Fibroblast of mammary gland (primary cell): ENCODE results near the gene UBE2A.

Source experiments
- DNase-seq: peaks from one replicate; pipeline ENCODE4 v3.0.0-alpha.2; 2010; ENCODE audit warnings: low read depth
- H3K4me3 ChIP-seq: 2 replicates; pipeline ENCODE4 v1.5.1; 2011; ENCODE audit warnings: low read depth, mild to moderate bottlenecking, low read length, moderate library complexity; ENCODE audit not compliant: control insufficient read depth
- TF ChIP-seq, protein P1 (sequence below): conservative IDR thresholded peaks from 2 replicates; pipeline ENCODE4 v1.5.1; 2011; ENCODE audit warnings: low read depth, low read length, inconsistent platforms; ENCODE audit not compliant: control insufficient read depth, insufficient read depth

The UBE2A gene

DNA sequence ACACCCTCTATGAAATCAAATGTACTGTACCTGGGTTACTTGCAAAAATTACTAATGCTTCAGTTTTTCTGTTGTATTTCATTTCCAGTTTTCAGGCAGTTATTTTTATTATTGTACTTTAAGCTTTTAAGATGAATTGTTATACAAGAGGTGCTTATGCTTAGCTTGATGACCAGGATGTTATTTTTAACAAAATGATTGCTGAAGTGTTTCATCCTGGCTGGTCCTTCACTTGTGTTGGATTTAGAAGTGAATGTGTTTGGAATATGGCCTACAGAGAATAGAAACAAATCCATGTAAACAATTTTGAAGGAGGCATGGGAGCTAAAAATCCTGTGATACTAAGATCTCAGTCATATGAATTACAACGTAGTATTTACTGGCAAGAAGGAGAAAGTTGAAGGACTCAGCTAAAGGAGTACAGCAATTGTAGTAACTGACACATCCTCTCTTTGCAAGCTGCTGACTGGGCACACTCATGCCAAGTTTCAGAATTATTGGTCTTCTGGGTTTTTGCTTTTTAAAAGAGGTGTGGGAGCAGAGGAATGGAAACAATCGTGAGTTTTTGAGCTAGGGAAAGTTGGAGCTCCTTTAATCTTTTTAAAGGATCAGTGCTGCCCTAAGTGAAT is 9.2 kb downstream of the UBE2A start:
- no peak for DNase-seq

DNA sequence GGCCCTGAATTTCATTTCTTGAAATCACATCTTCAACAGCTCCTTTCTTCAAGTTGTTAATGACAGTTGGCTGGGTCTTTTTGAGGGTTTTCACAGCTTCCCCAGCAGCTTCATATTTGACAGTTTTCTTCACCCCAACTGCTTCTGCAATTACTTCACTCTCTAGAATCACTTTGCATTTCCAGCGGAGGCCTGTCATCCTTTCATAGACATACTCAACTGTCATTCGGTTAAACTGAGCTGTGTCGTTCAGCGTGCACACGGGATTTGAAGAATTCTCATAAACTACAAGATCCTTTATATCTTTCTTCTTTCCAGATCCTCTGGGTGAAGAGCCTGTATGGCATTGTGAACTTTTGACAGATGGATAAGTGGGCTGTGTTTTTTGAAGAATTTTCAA is 15.4 kb downstream of the UBE2A start:
- TF ChIP-seq, protein P1, sequence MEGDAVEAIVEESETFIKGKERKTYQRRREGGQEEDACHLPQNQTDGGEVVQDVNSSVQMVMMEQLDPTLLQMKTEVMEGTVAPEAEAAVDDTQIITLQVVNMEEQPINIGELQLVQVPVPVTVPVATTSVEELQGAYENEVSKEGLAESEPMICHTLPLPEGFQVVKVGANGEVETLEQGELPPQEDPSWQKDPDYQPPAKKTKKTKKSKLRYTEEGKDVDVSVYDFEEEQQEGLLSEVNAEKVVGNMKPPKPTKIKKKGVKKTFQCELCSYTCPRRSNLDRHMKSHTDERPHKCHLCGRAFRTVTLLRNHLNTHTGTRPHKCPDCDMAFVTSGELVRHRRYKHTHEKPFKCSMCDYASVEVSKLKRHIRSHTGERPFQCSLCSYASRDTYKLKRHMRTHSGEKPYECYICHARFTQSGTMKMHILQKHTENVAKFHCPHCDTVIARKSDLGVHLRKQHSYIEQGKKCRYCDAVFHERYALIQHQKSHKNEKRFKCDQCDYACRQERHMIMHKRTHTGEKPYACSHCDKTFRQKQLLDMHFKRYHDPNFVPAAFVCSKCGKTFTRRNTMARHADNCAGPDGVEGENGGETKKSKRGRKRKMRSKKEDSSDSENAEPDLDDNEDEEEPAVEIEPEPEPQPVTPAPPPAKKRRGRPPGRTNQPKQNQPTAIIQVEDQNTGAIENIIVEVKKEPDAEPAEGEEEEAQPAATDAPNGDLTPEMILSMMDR, result no peak
- no peak for DNase-seq
- no peak overlapping the region for H3K4me3 ChIP-seq

More for the DNA sequence above, 9.2 kb downstream of the UBE2A start:
- H3K4me3 ChIP-seq, result no peak overlapping the region
- TF ChIP-seq, protein P1, result no peak

DNA sequence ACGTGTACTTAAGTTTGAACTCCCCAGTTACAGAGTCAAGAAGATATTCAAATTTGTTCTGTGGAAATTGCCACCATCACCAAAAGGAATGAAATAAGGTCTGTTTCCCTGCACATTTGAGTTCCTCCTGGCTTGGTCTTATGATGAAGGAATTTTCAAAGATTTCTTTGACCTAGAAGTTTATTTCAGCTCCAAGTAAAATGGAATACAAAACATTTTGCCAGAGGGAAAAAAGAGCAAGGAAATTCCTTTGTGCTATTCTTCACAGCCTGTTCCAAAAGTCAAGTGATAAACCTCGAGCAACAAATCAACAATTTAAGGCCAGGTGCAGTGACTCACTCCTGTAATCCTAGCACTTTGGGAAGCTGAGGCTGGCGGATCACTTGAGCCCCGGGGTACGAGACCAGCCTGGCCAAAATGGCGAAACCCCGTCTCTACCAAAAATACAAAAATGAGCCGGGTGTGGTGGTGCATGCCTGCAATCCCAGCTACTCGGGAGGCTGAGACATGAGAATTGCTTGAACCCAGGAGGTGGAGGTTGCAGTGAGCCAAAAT is 28.4 kb downstream of the UBE2A start:
- H3K4me3 ChIP-seq, result no peak overlapping the region
- no peak for DNase-seq
- TF ChIP-seq, protein P1, result no peak

DNA sequence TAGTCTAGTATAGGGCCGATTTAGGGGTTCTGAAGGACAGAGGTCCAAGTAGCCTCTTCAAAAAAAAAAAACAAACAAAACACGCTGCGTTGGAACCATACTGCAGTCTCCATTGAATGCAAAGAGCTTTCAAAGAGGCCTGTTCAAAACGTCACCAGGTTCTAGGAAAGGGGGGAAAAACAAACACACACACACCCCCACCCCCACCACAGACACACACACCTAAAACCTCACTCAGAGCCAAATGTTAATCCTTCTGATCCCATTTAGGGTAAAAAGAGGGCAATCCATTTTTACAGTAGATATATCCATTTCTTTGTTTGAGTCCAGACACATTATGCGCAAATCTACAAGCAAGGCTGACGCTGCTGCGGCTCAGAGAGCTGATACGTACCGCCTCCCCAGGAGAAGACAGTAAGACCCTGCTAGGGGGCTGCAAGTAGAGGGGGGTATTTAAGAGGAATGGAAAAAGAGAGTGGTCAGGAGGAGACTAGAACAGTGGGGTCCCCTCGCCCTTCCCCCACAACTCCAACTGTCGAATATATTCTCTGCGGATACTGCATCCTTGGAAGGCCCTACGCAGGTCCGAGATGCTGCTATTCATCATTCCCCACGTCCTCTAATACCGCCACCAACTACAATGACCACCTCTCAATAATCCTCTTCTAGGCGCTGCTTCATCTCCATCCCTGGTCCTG is 30.6 kb downstream of the UBE2A start:
- no peak for DNase-seq
- TF ChIP-seq, protein P1, result no peak
- H3K4me3 ChIP-seq, result peak overlapping the region; percentile 67

DNA sequence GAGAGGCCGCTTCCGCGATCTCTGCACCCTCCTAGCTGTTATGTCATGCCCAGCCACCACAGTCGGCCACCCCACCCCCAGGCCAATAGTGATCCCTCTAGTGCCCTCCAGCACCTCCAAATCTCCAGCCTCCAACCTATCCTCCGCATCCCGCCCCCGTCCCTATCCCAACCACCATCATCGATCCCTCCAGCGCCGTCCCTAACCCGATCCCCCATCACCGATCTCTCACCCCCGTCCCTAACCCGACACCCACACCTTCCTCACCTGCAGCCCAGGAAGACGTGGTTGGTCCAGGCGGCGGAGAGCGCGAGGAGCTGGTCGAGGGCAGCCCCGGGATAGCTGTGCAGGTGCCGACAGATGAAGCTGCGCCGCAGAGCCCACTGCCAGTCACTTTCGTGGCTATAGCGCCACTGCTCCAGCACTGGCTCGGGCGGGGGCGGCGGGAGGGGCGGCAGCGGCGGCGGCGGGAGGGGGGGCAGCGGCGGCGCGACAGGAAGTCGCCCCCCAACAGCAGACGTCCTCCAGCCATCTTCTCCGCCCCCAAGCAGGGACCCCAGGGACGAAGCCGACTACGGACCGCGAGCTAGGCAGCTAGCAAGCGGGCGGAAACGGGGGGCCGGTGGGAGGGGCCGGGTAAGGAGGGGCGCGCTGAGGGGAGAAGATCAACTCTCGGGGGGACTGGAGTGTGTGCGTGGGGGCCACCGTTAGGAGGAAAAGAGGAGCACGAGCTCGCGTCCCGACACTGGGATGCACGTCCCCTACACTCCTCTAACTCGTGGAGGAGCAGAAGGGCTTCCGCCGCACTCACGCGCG is 31.3 kb downstream of the UBE2A start:
- no peak for DNase-seq
- H3K4me3 ChIP-seq, result peak overlapping the region; percentile 67

More for the DNA sequence above, 31.3 kb downstream of the UBE2A start:
- TF ChIP-seq, protein P1, result no peak
